Measurements from ENCODE around the gene LRRC46.

DNA sequence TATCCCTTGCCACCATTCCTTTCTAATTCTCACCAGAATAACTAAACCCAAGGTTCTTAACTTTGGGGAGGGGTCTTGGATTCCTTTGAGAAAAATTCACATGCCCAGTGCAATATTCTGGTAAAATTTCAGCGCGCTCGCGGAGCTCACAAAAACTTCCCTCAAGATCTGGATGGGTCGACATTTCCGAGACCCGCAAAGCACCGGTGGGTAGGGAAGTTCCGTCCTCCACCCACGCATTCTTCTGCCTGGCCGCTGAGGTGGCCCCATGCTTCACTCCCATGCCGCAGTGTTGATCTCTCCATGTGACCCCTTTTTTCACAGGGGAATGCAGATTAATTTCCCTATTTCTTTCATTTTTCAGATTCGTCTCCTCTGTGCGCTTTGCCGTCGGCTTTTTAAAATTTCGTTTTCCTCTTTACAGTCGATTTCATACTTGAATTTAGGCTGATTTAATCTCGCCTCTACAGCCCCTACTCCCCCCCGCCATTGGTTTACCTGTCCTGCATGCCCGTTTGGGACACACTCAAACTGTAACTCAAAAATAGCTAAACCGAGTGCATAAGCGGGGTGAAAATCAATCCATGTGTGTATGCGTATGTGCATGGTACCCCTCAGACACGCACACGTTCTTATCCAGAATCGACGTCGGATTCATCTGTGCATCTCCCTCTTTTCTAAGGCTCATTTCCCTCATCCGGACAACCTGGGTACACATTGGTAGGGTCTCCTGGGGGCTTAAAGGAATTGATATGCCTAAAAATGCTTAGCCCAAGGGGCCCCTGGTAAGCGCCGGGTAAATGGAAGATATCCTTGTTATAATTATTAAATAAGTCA is 20.9 kb downstream of the LRRC46 start:
- TF ChIP-seq POLR2A (IDR thresholded peaks at IDR 0.05; ENCODE audit: low read depth, low read length): no peak
- TF ChIP-seq TAF1 (IDR thresholded peaks at IDR 0.05; ENCODE audit: low read depth, low read length): no peak

Data from GM12891 (cell line).